ENCODE results near the gene GNA12.
"Not testable (repeated sequence)": the region's sequence is repeated elsewhere in the genome, so short reads cannot be mapped to it uniquely, and the experiment has no call there.

Gene GNA12

DNA sequence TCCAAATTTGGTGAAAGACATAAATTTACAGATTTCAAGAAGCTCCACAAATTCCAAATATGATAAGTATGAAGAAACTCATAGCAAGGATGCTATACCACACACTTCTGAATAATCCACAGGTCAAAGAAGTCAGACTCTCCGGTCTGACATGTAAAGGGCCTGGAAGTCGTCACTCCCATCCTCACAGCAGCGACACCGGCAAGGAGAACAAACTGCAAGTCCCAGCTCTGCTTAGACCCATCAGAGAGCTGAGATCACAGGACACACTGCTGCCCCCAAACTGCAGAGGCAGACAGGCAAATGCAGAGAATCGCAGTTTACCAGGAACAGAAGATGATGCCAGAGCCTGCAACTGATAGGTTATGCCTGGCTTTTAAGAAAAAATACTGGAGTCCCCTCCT is 94.1 kb downstream of the GNA12 start:
- H3K27ac ChIP-seq, result no peak overlapping the region
- TF ChIP-seq, protein P1, sequence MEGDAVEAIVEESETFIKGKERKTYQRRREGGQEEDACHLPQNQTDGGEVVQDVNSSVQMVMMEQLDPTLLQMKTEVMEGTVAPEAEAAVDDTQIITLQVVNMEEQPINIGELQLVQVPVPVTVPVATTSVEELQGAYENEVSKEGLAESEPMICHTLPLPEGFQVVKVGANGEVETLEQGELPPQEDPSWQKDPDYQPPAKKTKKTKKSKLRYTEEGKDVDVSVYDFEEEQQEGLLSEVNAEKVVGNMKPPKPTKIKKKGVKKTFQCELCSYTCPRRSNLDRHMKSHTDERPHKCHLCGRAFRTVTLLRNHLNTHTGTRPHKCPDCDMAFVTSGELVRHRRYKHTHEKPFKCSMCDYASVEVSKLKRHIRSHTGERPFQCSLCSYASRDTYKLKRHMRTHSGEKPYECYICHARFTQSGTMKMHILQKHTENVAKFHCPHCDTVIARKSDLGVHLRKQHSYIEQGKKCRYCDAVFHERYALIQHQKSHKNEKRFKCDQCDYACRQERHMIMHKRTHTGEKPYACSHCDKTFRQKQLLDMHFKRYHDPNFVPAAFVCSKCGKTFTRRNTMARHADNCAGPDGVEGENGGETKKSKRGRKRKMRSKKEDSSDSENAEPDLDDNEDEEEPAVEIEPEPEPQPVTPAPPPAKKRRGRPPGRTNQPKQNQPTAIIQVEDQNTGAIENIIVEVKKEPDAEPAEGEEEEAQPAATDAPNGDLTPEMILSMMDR (IDR thresholded peaks at IDR 0.05), result no peak
- TF ChIP-seq ZFX (IDR thresholded peaks at IDR 0.05; ENCODE audit: borderline replicate concordance), result no peak

DNA sequence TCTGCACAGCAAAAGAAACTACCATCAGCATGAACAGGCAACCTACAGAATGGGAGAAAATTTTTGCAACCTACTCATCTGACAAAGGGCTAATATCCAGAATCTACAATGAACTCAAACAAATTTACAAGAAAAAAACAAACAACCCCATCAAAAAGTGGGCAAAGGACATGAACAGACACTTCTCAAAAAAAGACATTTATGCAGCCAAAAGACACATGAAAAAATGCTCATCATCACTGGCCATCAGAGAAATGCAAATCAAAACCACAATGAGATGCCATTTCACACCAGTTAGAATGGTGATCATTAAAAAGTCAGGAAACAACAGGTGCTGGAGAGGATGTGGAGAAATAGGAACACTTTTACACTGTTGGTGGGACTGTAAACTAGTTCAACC is 95.4 kb downstream of the GNA12 start:
- not testable (repeated sequence) for H3K27ac ChIP-seq

DNA sequence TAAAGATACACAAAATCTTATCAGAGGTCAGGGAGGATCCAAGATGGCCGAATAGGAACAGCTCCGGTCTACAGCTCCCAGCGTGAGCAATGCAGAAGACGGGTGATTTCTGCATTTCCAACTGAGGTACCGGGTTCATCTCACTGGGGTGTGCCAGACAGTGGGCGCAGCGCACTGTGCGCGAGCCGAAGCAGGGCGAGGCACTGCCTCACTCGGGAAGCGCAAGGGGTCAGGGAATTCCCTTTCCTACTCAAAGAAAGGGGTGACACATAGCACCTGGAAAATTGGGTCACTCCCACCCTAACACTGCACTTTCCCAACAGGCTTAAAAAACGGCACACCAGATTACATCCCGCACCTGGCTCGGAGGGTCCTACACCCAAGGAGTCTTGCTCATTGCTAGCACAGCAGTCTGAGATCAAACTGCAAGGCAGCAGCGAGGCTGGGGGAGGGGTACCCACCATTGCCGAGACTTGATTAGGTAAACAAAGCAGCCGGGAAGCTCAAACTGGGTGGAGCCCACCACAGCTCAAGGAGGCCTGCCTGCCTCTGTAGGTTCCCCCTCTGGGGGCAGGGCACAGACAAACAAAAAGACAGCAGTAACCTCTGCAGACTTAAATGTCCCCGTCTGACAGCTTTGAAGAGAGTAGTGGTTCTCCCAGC is 100.5 kb downstream of the GNA12 start:
- H3K27ac ChIP-seq, result not testable (repeated sequence)

DNA sequence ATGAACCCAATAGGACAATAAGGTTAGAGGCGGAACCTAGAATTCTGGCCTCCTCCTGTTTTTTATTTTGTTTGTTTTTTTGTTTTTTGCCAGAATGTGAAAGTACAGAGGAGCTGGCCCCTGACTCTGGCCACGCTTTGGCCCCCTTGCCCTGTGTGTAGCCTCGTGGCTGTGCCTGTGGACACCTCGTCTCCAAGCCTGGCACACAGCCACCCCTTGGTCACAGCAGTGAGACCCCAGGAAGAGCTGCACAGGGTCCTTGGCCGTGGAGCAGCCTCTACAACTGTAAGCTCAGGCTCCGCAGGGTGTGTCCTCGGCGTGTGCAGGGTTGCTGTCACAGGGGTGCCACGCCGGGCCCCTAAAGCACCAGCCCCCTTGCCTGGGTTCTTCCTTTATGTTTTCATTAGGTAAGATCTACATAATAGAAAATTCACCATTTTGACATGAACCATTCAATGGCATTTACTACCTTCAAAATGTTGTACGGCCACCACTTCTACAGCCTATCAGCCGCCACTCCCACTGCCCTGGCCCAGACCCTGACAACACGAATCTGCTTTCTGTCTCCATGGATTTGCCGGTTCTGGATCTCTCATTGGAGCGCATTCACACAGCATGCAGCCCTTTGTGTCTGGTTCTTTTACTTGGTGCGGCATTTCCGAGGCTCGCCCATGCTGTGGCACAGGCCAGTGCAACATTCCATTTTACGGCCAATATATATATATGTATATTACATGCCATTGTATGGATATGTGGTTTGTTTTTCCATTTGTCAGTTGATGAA is 105.2 kb downstream of the GNA12 start:
- TF ChIP-seq ZFX (IDR thresholded peaks at IDR 0.05; ENCODE audit: borderline replicate concordance), result no peak
- TF ChIP-seq, protein P1 (IDR thresholded peaks at IDR 0.05), result no peak
- no peak overlapping the region for H3K27ac ChIP-seq

DNA sequence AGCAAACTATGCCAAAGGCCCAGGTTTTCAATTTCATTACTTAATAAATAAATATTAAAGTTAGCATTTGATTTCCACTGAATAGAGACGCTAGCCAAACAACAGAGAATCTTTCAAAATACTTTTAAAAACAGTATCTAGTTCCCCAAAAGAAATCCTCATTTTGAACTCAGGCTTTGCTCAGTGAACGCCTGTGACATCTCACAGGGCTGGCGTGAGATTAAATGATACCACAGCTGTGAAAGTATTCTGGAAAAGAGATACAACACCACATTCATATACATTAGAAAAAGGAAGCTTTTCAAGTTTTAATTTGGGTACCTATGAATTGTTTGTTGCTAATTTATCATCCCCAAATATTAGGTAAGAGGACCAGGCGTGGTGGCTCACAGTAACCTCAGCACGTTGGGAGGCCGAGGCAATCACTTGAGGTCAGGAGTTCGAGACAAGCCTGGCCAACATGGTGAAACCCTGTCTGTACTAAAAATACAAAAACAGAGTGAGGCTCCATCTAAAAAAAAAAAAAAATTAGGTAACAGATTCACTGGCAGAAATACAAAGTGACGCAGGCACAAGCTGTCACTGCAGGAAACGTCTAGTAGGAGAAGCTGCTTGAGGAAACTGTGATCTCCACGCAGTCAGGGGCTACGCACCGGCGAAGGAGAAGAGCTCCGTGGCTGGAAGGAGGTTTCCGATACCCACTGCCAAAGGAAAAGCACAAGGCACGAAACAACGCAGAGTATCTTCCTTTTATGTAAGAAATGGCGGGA is 106.2 kb downstream of the GNA12 start:
- no peak overlapping the region for H3K27ac ChIP-seq
- TF ChIP-seq, protein P1 (IDR thresholded peaks at IDR 0.05), result no peak
- no peak for TF ChIP-seq ZFX (IDR thresholded peaks at IDR 0.05; ENCODE audit: borderline replicate concordance)

DNA sequence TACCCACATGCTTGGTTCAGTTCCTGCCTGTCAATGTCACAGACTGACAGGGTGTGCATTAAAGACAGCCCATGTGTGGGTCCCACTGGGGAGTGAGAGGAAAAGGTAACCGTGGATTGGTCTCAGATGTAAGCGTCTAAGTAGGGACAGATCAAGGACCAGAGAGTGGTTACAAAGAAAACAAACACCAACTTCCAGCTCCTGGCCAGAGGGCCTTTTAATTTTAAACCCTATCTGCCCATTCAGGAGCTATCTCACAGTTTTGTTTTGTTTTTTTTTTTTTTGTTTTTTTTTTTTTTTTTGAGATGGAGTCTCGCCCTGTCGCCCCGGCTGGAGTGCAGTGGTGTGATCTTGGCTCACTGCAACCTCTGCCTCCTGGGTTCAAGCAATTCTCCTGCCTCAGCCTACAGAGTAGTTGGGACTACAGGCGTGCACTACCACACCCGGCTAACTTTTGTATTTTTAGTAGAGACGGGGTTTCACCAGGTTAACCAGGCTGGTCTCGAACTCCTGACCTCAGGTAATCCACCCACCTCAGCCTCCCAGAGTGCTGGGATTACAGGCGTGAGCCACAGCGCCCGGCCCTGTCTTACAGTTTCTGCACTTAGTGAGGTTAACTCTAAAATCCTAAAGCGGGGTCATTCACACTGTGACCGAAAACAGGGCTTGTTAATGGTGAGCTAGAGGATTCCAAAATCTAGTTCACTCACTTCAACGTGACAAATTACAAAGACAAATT is 106.9 kb downstream of the GNA12 start:
- H3K27ac ChIP-seq, result not testable (repeated sequence)

DNA sequence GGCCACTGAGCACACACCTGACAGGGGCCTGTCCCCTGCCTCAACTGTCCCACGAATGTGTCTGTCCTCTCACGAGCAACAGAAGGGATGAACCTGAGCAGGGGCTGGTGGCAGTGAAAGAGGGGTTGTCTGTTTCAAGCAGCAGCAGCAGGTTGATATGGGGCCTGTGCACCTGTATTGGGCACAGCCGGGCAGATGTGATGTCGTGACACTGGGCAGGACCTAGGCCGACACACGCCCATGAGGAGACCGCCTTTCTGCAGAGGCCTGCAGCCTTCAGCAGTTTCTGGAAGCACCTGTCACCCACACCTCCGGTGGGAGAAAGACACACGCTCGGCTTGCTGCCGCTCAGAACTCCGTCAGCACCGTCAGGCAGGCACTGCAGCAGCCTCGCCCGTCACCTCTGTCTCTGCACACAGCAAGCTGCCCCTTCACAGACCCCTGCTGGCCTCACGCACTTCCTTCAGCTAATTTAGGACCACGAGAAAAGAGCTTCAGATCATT is 107.6 kb downstream of the GNA12 start:
- H3K27ac ChIP-seq, result no peak overlapping the region
- TF ChIP-seq, protein P1 (IDR thresholded peaks at IDR 0.05), result no peak
- TF ChIP-seq ZFX (IDR thresholded peaks at IDR 0.05; ENCODE audit: borderline replicate concordance), result no peak

DNA sequence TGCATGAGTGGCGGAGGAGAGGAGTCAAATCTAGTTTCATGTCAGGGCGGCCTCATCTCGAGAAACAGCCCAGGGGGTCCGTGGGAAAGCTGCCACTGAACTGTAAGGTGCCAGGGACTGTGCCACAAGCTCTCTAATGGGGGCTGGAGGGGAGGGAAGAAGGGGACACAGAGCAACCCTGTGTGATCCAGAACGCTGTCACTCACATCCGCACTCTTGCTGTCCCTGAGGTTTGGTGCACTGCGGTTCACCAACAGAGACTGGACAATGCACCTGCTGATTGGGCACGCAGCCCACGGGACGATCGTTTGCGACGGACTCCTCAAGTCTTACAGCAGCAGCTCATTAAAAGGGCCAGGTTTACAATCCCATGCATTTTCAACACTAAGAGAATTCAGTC is 108.4 kb downstream of the GNA12 start:
- TF ChIP-seq, protein P1 (IDR thresholded peaks at IDR 0.05), result no peak
- TF ChIP-seq ZFX (IDR thresholded peaks at IDR 0.05; ENCODE audit: borderline replicate concordance), result no peak

More for the DNA sequence above, 108.4 kb downstream of the GNA12 start:
- H3K27ac ChIP-seq, result no peak overlapping the region

Data from 22Rv1 (cell line).